Stimulated activated CD8-positive, alpha-beta memory T cell treated with anti-CD3 and anti-CD28 coated beads, Interleukin-4, amount 100 ng/mL, for 24 hours (primary cell): ENCODE measurements around the gene ORMDL2.
"Not testable (repeated sequence)": the region's sequence is repeated elsewhere in the genome, so short reads cannot be mapped to it uniquely, and the experiment has no call there.

ENCODE experiments used
- DNase-seq: peaks from one replicate; pipeline ENCODE4 v3.0.0-alpha.2; 2020; ENCODE audit warnings: low read depth

ORMDL2 gene

DNA sequence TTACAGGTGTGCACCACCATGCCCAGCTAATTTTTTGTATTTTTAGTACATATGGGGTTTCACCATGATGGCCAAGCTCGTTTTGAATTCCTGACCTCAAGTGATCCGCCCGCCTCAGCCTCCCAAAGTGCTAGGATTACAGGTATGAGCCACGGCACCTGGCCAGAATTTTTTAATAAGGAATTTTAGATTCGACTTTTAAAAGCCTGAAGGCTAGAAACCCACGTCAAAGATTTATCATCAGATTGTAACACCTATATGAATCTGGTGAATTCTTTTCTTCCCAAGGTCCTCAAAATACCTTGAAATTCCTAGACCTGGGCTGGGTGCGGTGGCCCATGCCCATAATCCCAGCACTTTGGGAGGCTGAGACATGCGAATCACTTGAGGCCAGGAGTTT lies 43.6 kb downstream of the ORMDL2 start:
- no peak for DNase-seq

GRCh38 chr12:55861871-55862270 lies 44.0 kb downstream of the ORMDL2 start:
- no peak for DNase-seq

DNA sequence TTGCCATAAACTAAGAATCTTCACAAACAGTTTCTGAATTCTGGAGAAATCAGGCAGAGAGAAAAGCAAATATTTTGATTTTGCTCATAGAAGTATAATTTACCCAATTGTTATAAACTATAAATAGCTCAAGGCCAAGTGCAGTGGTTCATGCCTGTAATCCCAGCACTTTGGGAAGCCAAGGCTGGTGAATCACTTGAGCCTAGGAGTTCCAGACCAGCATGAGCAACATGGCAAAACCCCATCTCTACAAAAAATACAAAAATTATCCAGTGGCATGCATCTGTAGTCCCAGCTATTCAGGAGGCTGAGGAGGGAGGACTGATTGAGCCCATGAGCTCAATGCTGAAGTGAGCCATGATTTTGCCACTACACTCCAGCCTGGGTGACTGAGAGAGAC lies 44.4 kb downstream of the ORMDL2 start:
- no peak for DNase-seq

GRCh38 chr12:55862931-55863330 lies 45.1 kb downstream of the ORMDL2 start:
- DNase-seq, result not testable (repeated sequence)

- DNase-seq, result no peak
Observed at GRCh38 chr12:55865327-55865726, 47.5 kb downstream of the ORMDL2 start.

DNA sequence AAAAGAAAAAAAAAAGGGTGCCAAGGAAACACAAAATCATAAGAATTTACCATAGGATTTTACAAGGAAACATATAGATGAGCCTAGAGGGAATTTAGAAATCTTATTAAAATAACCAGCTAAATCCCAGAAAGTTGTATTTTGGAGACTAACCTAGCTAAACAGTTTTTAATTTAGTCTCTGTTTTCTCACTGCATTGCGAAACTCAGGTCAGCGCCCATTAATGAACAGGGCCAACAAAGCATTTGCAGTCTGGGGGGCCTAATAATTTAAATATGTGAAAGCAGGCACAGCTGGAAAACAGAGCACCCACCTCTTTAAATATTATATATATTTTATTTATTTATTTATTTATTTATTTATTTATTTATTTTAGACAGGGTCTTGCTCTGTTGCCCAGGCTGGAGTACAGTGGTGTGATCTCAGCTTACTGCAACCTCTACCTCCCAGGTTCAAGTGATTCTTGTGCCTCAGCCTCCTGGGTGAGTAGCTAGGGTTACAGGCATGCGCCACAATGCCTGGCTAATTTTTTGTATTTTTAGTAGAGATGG lies 48.7 kb downstream of the ORMDL2 start:
- not testable (repeated sequence) for DNase-seq
